GM12874 (cell line): ENCODE data around the gene P2RY13.

ENCODE experiments used
- TF ChIP-seq, protein P1 (sequence below): IDR thresholded peaks from 2 replicates; pipeline ENCODE4 v1.5.1; 2011; ENCODE audit warnings: low read depth, mild to moderate bottlenecking, control low read depth, low read length, moderate library complexity; ENCODE audit not compliant: insufficient read depth

The P2RY13 gene

DNA sequence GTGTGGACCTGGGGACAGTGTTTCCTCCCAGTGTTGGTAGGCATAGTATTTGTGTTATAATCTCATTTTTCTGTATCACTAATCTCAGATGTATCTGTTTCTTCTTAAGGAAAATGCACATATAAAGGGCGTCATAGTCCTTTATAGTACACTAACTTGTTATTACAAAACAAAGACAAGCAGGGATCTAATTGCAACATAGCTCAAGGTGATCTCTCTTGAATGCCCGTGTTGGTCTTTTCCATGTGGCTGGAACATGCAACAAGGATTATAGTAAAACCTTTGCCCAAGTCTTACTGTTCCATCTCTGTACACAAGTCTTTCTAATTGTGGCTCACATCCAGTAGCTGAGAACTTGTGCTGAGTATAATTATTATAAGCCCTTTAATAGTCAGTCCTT is 9.2 kb downstream of the P2RY13 start:
- TF ChIP-seq, protein P1, sequence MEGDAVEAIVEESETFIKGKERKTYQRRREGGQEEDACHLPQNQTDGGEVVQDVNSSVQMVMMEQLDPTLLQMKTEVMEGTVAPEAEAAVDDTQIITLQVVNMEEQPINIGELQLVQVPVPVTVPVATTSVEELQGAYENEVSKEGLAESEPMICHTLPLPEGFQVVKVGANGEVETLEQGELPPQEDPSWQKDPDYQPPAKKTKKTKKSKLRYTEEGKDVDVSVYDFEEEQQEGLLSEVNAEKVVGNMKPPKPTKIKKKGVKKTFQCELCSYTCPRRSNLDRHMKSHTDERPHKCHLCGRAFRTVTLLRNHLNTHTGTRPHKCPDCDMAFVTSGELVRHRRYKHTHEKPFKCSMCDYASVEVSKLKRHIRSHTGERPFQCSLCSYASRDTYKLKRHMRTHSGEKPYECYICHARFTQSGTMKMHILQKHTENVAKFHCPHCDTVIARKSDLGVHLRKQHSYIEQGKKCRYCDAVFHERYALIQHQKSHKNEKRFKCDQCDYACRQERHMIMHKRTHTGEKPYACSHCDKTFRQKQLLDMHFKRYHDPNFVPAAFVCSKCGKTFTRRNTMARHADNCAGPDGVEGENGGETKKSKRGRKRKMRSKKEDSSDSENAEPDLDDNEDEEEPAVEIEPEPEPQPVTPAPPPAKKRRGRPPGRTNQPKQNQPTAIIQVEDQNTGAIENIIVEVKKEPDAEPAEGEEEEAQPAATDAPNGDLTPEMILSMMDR, result no peak

DNA sequence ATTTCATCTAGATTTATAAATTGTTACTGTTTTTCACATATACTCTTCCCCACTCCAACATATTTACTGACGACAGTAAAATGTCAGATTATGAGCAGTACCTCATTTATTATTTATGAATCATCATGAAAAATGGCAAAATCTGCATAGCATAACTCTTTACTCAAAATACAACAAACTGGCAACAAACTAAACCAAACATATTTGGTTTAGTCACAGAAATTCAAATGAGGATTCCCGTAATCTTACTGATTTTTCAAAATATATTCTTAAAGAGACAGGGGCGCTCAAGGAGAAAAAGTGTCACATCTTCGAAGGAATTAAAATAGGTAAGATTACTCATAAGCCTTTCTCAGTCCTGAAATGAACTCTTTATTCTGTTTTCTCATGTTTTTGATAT is 9.7 kb downstream of the P2RY13 start:
- TF ChIP-seq, protein P1, result no peak

DNA sequence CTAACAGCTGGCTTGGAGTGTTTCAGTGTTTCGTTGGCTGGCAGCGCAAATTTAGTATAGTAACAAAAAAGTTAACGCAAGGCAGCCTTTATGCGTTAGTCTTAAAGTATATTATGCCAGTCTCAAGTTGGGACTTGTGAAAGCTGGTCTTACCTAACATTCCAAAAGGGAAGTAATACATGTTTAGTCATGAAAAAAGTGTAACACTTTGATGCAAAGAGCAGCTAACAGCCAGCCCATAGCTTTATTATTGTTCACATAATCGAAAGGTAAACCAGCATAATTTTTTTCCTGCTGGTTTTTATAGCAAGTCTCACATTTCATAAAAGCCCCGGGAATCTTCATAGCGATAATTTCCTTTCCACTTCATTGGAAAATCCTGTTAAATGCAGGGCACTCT is 10.4 kb downstream of the P2RY13 start:
- TF ChIP-seq, protein P1, result no peak

DNA sequence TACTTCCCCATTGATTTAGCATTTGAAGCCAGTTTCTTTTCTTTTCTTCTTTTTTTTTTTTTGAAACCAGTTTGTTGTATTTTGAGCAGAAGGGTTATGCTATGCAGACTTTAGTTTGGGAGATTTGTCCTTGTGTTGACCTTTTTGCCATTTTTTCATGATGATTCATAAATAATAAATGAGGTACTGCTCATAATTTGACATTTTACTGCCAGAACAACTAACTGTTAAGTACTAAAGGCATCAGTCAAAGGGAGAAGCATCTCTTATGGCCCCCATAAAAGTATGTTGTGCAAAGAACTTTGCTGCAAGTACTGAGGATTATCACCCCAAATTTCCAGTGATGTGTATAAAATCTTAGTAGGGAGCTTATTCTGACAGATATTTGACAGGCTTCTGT is 11.0 kb downstream of the P2RY13 start:
- TF ChIP-seq, protein P1, result no peak

DNA sequence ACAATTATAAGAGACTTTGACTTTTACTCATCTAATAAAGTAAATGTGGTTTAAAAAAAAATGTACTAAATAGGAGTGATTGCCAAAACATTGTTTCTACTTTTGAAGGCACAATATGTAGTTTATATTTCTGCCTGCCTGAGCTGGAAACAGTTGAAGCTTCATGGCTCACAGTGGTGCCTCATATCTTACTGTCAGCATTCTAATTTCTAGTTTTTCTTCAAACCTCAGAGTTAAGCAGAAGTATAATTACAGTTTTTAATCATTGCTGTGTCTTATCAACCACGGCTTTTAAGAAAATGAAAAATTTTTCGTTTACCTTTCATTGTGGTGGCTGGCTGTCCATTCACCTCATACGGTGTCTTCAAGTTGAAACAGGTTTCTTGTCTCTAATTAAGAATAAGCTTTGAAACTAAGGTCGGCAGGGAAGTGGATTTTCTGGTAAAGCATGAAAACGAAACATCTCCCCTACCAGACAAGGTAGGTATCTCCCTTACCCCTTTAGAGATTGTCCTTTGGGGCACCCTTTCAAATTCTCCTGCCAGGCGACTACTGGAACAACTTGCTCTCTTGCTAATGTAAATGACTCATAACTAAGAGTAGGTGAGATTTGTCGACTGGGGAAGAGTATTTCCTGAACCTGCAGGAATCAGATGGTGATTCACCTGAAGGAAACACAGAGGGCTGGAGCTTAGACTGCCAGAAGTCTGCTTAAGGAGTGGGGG is 12.9 kb downstream of the P2RY13 start, which contains the start of gene GPR87:
TSS of gene GPR87 (minus strand) at position 554 of the 725 bp plus-strand sequence. CDS start 16,720 bp downstream, outside the sequence.
- TF ChIP-seq, protein P1, result no peak

DNA sequence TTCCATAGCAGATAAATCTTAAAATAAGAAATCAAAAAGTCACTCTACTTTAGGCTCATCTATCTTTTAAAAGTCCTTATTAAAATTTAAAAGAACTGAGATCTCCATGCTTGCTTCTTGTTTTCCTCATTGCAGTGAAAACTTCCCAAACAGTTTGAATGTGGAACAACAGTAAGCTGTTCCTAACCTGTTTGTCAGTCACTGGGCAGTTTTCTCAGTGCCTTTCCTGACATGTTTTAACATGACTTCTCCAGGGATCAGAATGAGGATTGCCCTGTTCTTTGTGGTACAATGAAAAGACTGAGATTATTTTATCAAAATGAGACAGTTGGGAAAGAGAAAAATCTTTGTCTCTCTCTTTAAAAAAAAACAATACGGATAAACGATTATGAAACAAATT is 13.5 kb downstream of the P2RY13 start:
- TF ChIP-seq, protein P1, result no peak

DNA sequence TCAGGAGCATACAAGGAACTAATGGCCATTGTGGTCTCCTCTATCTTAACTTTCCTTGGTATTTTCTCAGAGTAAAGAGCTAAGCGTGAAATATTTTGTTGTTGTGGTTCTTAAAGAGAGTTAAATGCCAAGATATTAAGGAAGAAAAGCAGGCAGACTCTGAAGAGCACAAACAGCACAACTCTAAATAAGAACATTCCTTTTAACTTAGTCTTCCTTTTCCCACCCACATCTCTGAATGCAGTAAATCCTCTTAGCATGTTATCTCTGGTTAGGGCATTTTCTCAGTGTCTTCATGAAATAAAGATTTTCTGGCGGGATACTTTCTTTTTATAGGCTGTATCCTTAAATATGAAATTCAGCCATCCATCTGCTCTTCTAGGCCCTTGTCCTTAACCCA is 14.2 kb downstream of the P2RY13 start:
- TF ChIP-seq, protein P1, result no peak
